ENCODE measurements around the gene CHRND.

DNA sequence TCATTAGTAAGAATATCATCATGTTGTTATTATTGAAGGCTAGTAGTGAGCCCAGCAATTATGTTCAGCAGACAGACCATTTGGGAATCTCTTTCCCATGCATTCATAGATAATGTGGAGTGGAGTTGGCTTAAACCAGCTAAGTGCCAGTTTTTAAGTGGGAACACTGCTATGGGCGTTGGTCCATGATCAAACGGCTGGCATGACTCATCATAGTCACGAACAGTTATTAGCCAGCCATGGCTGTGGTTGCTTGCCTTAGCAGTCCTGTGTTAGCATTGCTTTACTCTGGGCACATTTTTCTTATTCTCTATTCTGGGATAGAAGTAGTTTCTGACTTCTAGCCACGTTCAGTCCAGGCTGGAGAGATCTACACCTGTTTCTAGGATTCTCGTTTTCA lies 42.2 kb downstream of the CHRND start:
- TF ChIP-seq, protein P1, sequence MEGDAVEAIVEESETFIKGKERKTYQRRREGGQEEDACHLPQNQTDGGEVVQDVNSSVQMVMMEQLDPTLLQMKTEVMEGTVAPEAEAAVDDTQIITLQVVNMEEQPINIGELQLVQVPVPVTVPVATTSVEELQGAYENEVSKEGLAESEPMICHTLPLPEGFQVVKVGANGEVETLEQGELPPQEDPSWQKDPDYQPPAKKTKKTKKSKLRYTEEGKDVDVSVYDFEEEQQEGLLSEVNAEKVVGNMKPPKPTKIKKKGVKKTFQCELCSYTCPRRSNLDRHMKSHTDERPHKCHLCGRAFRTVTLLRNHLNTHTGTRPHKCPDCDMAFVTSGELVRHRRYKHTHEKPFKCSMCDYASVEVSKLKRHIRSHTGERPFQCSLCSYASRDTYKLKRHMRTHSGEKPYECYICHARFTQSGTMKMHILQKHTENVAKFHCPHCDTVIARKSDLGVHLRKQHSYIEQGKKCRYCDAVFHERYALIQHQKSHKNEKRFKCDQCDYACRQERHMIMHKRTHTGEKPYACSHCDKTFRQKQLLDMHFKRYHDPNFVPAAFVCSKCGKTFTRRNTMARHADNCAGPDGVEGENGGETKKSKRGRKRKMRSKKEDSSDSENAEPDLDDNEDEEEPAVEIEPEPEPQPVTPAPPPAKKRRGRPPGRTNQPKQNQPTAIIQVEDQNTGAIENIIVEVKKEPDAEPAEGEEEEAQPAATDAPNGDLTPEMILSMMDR (conservative IDR thresholded peaks at IDR 0.05; ENCODE audit: low read depth in 2 of 2) = no peak
- no peak for TF ChIP-seq EZH2 (IDR thresholded peaks at IDR 0.05; ENCODE audit: low read depth, unreplicated experiment)
- TF ChIP-seq, protein P2, sequence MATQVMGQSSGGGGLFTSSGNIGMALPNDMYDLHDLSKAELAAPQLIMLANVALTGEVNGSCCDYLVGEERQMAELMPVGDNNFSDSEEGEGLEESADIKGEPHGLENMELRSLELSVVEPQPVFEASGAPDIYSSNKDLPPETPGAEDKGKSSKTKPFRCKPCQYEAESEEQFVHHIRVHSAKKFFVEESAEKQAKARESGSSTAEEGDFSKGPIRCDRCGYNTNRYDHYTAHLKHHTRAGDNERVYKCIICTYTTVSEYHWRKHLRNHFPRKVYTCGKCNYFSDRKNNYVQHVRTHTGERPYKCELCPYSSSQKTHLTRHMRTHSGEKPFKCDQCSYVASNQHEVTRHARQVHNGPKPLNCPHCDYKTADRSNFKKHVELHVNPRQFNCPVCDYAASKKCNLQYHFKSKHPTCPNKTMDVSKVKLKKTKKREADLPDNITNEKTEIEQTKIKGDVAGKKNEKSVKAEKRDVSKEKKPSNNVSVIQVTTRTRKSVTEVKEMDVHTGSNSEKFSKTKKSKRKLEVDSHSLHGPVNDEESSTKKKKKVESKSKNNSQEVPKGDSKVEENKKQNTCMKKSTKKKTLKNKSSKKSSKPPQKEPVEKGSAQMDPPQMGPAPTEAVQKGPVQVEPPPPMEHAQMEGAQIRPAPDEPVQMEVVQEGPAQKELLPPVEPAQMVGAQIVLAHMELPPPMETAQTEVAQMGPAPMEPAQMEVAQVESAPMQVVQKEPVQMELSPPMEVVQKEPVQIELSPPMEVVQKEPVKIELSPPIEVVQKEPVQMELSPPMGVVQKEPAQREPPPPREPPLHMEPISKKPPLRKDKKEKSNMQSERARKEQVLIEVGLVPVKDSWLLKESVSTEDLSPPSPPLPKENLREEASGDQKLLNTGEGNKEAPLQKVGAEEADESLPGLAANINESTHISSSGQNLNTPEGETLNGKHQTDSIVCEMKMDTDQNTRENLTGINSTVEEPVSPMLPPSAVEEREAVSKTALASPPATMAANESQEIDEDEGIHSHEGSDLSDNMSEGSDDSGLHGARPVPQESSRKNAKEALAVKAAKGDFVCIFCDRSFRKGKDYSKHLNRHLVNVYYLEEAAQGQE (IDR thresholded peaks at IDR 0.05; ENCODE audit: unreplicated experiment) = no peak
- TF ChIP-seq POLR2AphosphoS5 (IDR thresholded peaks at IDR 0.05; ENCODE audit: low read depth) = no peak

Data from GM23338 (cell line).